GM21423 (cell line): ENCODE measurements around the gene GIT2.
A peak's percentile ranks its signal among the peaks of the same experiment; 100 is the strongest.
"Not testable (repeated sequence)": the region's sequence is repeated elsewhere in the genome, so short reads cannot be mapped to it uniquely, and the experiment has no call there.

Source experiments
- ATAC-seq: cut with Tn5 transposase; IDR thresholded peaks from one replicate; pipeline ENCODE4 v1.9.1; 2021; ENCODE audit warnings: mild to moderate bottlenecking, moderate library complexity; ENCODE audit not compliant: unreplicated experiment

Gene GIT2

GRCh38 chr12:109893261-109893995 lies 102.7 kb downstream of the GIT2 start:
- ATAC-seq: no peak

- peak; percentile 61 for ATAC-seq
Measured at GRCh38 chr12:109892748-109893147, 103.4 kb downstream of the GIT2 start.

- no peak for ATAC-seq
Measured at GRCh38 chr12:109892165-109892715, 103.9 kb downstream of the GIT2 start.

GRCh38 chr12:109891731-109892130 lies 104.4 kb downstream of the GIT2 start:
- not testable (repeated sequence) for ATAC-seq

- no peak for ATAC-seq
Measured at GRCh38 chr12:109890620-109891170, 105.5 kb downstream of the GIT2 start.

- ATAC-seq: no peak
Measured at GRCh38 chr12:109888179-109889020, 107.8 kb downstream of the GIT2 start.

- ATAC-seq: no peak
Measured at GRCh38 chr12:109885616-109886015, 110.6 kb downstream of the GIT2 start.

- ATAC-seq: no peak
Measured at GRCh38 chr12:109883461-109883860, 112.7 kb downstream of the GIT2 start.

GRCh38 chr12:109881752-109882151 lies 114.4 kb downstream of the GIT2 start:
- ATAC-seq: no peak

- no peak for ATAC-seq
Measured at GRCh38 chr12:109880938-109881337, 115.2 kb downstream of the GIT2 start.

GRCh38 chr12:109880043-109880931 lies 115.9 kb downstream of the GIT2 start, which contains the start of gene GLTP:
GLTP (minus strand) TSS chr12:109880541; CDS start chr12:109880374, 167 bp downstream.
- ATAC-seq: peak; percentile 94
